ENCODE results near the gene NLRP7.
"Not testable (repeated sequence)": the region's sequence is repeated elsewhere in the genome, so short reads cannot be mapped to it uniquely, and the experiment has no call there.

DNA sequence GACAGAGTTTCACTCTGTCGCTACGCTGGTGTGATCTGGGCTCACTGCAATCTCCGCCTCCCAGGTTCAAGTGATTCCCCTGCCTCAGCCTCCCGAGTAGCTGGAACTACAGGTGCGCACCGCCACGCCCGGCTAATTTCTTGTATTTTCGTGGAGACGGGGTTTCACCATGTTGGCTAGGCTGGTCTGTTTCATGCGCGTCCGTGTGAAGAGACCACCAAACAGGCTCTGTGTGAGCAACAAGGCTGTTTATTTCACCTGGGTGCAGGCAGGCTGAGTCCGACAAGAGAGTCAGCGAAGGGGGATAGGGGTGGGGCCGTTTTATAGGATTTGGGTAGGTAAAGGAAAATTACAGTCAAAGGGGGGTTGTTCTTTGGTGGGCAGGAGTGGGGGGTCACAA lies 53.2 kb downstream of the NLRP7 start:
- TF ChIP-seq POLR2A (IDR thresholded peaks at IDR 0.05; ENCODE audit: low read length); MAFK (IDR thresholded peaks at IDR 0.05; ENCODE audit: partially characterized antibody); BHLHE40 (IDR thresholded peaks at IDR 0.05; ENCODE audit: low read depth, low read length); ZC3H11A (IDR thresholded peaks at IDR 0.05); RAD21 (conservative IDR thresholded peaks at IDR 0.05 in 1 of 2, IDR thresholded peaks at IDR 0.05 in 1 of 2); CHD4 (IDR thresholded peaks at IDR 0.05; ENCODE audit: borderline replicate concordance); RCOR1 (IDR thresholded peaks at IDR 0.05; ENCODE audit: low read depth, low read length); MYC (IDR thresholded peaks at IDR 0.05; ENCODE audit: borderline replicate concordance, low read length); EP300 (IDR thresholded peaks at IDR 0.05): not testable (repeated sequence)
- TF ChIP-seq, protein P1, sequence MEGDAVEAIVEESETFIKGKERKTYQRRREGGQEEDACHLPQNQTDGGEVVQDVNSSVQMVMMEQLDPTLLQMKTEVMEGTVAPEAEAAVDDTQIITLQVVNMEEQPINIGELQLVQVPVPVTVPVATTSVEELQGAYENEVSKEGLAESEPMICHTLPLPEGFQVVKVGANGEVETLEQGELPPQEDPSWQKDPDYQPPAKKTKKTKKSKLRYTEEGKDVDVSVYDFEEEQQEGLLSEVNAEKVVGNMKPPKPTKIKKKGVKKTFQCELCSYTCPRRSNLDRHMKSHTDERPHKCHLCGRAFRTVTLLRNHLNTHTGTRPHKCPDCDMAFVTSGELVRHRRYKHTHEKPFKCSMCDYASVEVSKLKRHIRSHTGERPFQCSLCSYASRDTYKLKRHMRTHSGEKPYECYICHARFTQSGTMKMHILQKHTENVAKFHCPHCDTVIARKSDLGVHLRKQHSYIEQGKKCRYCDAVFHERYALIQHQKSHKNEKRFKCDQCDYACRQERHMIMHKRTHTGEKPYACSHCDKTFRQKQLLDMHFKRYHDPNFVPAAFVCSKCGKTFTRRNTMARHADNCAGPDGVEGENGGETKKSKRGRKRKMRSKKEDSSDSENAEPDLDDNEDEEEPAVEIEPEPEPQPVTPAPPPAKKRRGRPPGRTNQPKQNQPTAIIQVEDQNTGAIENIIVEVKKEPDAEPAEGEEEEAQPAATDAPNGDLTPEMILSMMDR (IDR thresholded peaks at IDR 0.05): not testable (repeated sequence)
- TF ChIP-seq, protein P2, sequence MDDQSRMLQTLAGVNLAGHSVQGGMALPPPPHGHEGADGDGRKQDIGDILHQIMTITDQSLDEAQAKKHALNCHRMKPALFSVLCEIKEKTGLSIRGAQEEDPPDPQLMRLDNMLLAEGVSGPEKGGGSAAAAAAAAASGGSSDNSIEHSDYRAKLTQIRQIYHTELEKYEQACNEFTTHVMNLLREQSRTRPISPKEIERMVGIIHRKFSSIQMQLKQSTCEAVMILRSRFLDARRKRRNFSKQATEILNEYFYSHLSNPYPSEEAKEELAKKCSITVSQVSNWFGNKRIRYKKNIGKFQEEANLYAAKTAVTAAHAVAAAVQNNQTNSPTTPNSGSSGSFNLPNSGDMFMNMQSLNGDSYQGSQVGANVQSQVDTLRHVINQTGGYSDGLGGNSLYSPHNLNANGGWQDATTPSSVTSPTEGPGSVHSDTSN (IDR thresholded peaks at IDR 0.05): not testable (repeated sequence)

Measured in A549 (cell line).